Spleen (tissue), 11 donors: Measurements from ENCODE around the gene ZNF625. TPM values are rescaled to one million over a fixed set of nuclear protein-coding genes. Genes with fewer than 3 reads are reported as not detected.

Experiments used
- DNase-seq: peaks from one replicate; pipeline ENCODE4 v3.0.0-alpha.2; 2020
- H3K27ac ChIP-seq, 8 donors: fragments of 200-600 bp; sonication (generic) in 7 of 8; 1 replicate in 4 of 8; 2 replicates in 4 of 8; pipeline versions ENCODE4 v1.5.0 to v1.8.0; 2016 to 2021; ENCODE audit warnings: inconsistent platforms in 4 of 8, mild to moderate bottlenecking in 4 of 8, moderate library complexity in 1 of 8
- H3K27me3 ChIP-seq, 7 donors: fragments of 200-600 bp; sonication (generic) in 6 of 7; replicated peaks in 1 of 7; 1 replicate in 4 of 7; 2 replicates in 3 of 7; pipeline versions ENCODE4 v1.5.0 to v1.8.0; 2016 to 2021; ENCODE audit warnings: inconsistent platforms in 3 of 7, mild to moderate bottlenecking in 1 of 7
- H3K36me3 ChIP-seq, 6 donors: fragments of 200-600 bp; sonication (generic) in 5 of 6; 1 replicate in 4 of 6; 2 replicates in 2 of 6; pipeline versions ENCODE4 v1.5.0 to v1.8.0; 2016 to 2021; ENCODE audit warnings: inconsistent platforms in 2 of 6
- H3K4me1 ChIP-seq, 6 donors: fragments of 200-600 bp; sonication (generic) in 5 of 6; 1 replicate in 3 of 6; 2 replicates in 3 of 6; pipeline versions ENCODE4 v1.5.0 to v1.8.0; 2016 to 2021; ENCODE audit warnings: inconsistent platforms in 3 of 6
- H3K4me3 ChIP-seq, 8 donors: fragments of 200-600 bp; sonication (generic) in 7 of 8; 1 replicate in 4 of 8; 2 replicates in 4 of 8; pipeline versions ENCODE4 v1.5.0 to v1.8.0; 2016 to 2021; ENCODE audit warnings: inconsistent platforms in 4 of 8, mild to moderate bottlenecking in 4 of 8, moderate library complexity in 2 of 8
- H3K9me3 ChIP-seq, 8 donors: fragments of 200-600 bp; sonication (generic) in 7 of 8; 1 replicate in 4 of 8; 2 replicates in 4 of 8; pipeline versions ENCODE4 v1.5.0 to v1.8.0; 2016 to 2021; ENCODE audit warnings: inconsistent platforms in 4 of 8
- CTCF ChIP-seq, 11 experiments: fragments of 200-600 bp in 7 of 11; fragments of 450-650 bp in 4 of 11; sonication (generic) in 4 of 11; IDR thresholded peaks in 8 of 11; conservative IDR thresholded peaks in 3 of 11; 1 replicate in 7 of 11; 2 replicates in 4 of 11; pipeline versions ENCODE4 v1.4.0 to v1.8.0; 2016 to 2021; ENCODE audit warnings: antibody characterized with exemption in 11 of 11, inconsistent platforms in 4 of 11, mild to moderate bottlenecking in 1 of 11
- POLR2A ChIP-seq, 3 donors: fragments of 450-650 bp; IDR thresholded peaks; one replicate each; pipeline ENCODE4 v1.5.1; 2017; ENCODE audit warnings: antibody characterized with exemption in 3 of 3, mild to moderate bottlenecking in 1 of 3
- POLR2AphosphoS5 ChIP-seq, 3 donors: sonication (generic); formaldehyde crosslinking; IDR thresholded peaks; one replicate each; pipeline ENCODE4 v1.5.1; 2017; ENCODE audit warnings: antibody characterized with exemption in 3 of 3
- WGBS, 5 donors: extraction: QIAGEN DNeasy Blood & Tissue Kit in 3 of 5; methylation state at CpG; one replicate each; pipeline versions ENCODE4 v1.1.5 to v1.1.7; 2013 to 2018; 5-methylcytosine and 5-hydroxymethylcytosine counted together
- intact Hi-C: fragments of 100-400 bp; cut with DNase I; formaldehyde crosslinking; loops from one replicate; pipeline ENCODE4 v1.15.0; 2023; ENCODE audit warnings: low total_unique reads
- polyA plus RNA-seq, 3 donors: library from polyadenylated mRNA; stranded (reverse); fragments of 200-250 nt; gene quantifications; one replicate each; pipeline ENCODE4 v1.2.1, GENCODE V29; 2013
- small RNA-seq, 4 donors: library from RNA; depleted of rRNA; stranded (forward); fragments of <200 nt; gene quantifications; one replicate each; pipeline ENCODE3, GENCODE V24; 2016
- total RNA-seq, 7 donors: library from RNA; depleted of rRNA in 3 of 7; stranded (reverse); fragments of >200 nt in 3 of 7; fragmentation: NEBNext Ultra II Directional in 4 of 7; extraction: Animal tissue kit (Norgen Biotek cat#: 25700) in 4 of 7; gene quantifications; one replicate each; pipeline versions ENCODE4 v1.1.0 to v1.2.1, GENCODE V29; 2016 to 2021
- donor health status: healthy with polysubstance abuse.
- donor health status: DM: no; HTN: no; CAD: no; lungs with moderate emphysema.
- donor health status: DM: no; HTN: no; CAD: no.
- donor health status: Bipolar disorder and iron deficiency.
- donor health status: healthy.
- donor health status: DM: no; HTN: no; CAD: no.
- donor health status: DM: yes; HTN: yes; CAD: no.

The ZNF625 gene
- total and polyA plus RNA-seq, 10 donors: 1.2 to 7.9 (median 5.1) TPM

GRCh38 chr19:12098040-12098439 lies 58.5 kb downstream of the ZNF625 start:
- Histone ChIP-seq H3K36me3 (peaks cover 0 to 3% (median 0%) of the 10 kb centered on the region in 6 donors), H3K9me3 (peaks cover 0 to 23% (median 7%) of the 10 kb centered on the region in 8 donors), H3K27ac (no peak overlapping the region), H3K4me1 (peaks cover 0 to 11% (median 4%) of the 10 kb centered on the region in 6 donors), H3K27me3 (no peaks in the 10 kb centered on the region), H3K4me3 (no peak overlapping the region)
- DNase-seq: no peak
- TF ChIP-seq POLR2AphosphoS5 (IDR thresholded peaks at IDR 0.05) (no peak), CTCF (IDR thresholded peaks at IDR 0.05 in 8 of 11, conservative IDR thresholded peaks at IDR 0.05 in 3 of 11) (no peak), POLR2A (IDR thresholded peaks at IDR 0.05) (no peak)
- intact Hi-C loops: no loop called here
- 67 to 88% (median 83%) methylated on average over 9 of the region's 9 CpGs for WGBS, 5 donors

- 97 to 99% (median 98%) methylated on average over 4 of the region's 4 CpGs for WGBS, 5 donors
- no peaks in the 10 kb centered on the region for H3K27me3 ChIP-seq
- H3K4me3 ChIP-seq: no peak overlapping the region
- intact Hi-C loops: no loop called here
- TF ChIP-seq CTCF (IDR thresholded peaks at IDR 0.05 in 8 of 11, conservative IDR thresholded peaks at IDR 0.05 in 3 of 11) (no peak), POLR2AphosphoS5 (IDR thresholded peaks at IDR 0.05) (no peak), POLR2A (IDR thresholded peaks at IDR 0.05) (no peak)
- DNase-seq: no peak
- H3K9me3 ChIP-seq: peaks cover 0 to 20% (median 7%) of the 10 kb centered on the region in 8 donors
- peaks cover 0 to 34% (median 15%) of the 10 kb centered on the region in 6 donors for H3K4me1 ChIP-seq
- no peaks in the 10 kb centered on the region for H3K36me3 ChIP-seq
- H3K27ac ChIP-seq: no peak overlapping the region
These were observed 61.3 kb downstream of the ZNF625 start for GRCh38 chr19:12095111-12095790.

Small RNA genes lying within 50 kb of the gene (small RNA-seq; reads per million reads assigned to genes)
- 0 reads per million in 4 donors for gene RNA5SP467

Other genes with a start within 250 kb of the ZNF625 start
- 10 to 100 TPM; 20.1 to 34.0 (median 25.5) TPM for gene ZNF700, start 231.6 kb downstream of the ZNF625 start, total RNA-seq
- gene ZNF700, start 231.6 kb downstream of the ZNF625 start, polyA plus RNA-seq: 10 to 100 TPM; 12.2 to 31.7 (median 14.8) TPM
- gene ZNF763, start 191.7 kb downstream of the ZNF625 start, total RNA-seq: 10 to 100 TPM in 1 of 7 donors, 1 to 10 TPM in 6; 5.3 to 10.7 (median 7.1) TPM
- gene ZNF763, start 191.7 kb downstream of the ZNF625 start, polyA plus RNA-seq: 1 to 10 TPM; 3.7 to 6.4 (median 5.5) TPM
- 1 to 10 TPM; 3.4 to 7.7 (median 6.4) TPM for gene ZNF433, start 121.1 kb downstream of the ZNF625 start, total RNA-seq
- 1 to 10 TPM; 2.4 to 4.7 (median 3.3) TPM for gene ZNF433, start 121.1 kb downstream of the ZNF625 start, polyA plus RNA-seq
- under 1 TPM in 2 of 7 donors, not detected in 5; 0.20 to 0.36 TPM for gene ZNF878, start 103.8 kb downstream of the ZNF625 start, total RNA-seq
- under 1 TPM in 2 of 3 donors, not detected in 1; 0.05 to 0.10 TPM for gene ZNF878, start 103.8 kb downstream of the ZNF625 start, polyA plus RNA-seq
- gene ZNF844, start 92.0 kb downstream of the ZNF625 start, total RNA-seq: 10 to 100 TPM in 3 of 7 donors, 1 to 10 TPM in 4; 7.1 to 14.5 (median 9.9) TPM
- 1 to 10 TPM; 2.0 to 3.9 (median 2.7) TPM for gene ZNF844, start 92.0 kb downstream of the ZNF625 start, polyA plus RNA-seq
- gene ZNF20, start 16.4 kb downstream of the ZNF625 start, total RNA-seq: 1 to 10 TPM; 3.1 to 5.5 (median 4.1) TPM
- gene ZNF20, start 16.4 kb downstream of the ZNF625 start, polyA plus RNA-seq: 1 to 10 TPM; 2.0 to 2.8 (median 2.7) TPM
- 10 to 100 TPM; 16.3 to 20.1 (median 17.8) TPM for gene ZNF136, start 6.4 kb upstream of the ZNF625 start, total RNA-seq
- gene ZNF136, start 6.4 kb upstream of the ZNF625 start, polyA plus RNA-seq: 1 to 10 TPM; 5.5 to 7.4 (median 5.6) TPM
- gene ZNF44, start 138.1 kb upstream of the ZNF625 start, total RNA-seq: 10 to 100 TPM; 12.7 to 21.3 (median 16.0) TPM
- 10 to 100 TPM in 1 of 3 donors, 1 to 10 TPM in 2; 6.7 to 10.8 (median 7.1) TPM for gene ZNF44, start 138.1 kb upstream of the ZNF625 start, polyA plus RNA-seq
- gene ZNF563, start 176.9 kb upstream of the ZNF625 start, total RNA-seq: 1 to 10 TPM; 3.5 to 9.6 (median 5.9) TPM
- 1 to 10 TPM; 1.6 to 3.2 (median 2.3) TPM for gene ZNF563, start 176.9 kb upstream of the ZNF625 start, polyA plus RNA-seq
- gene ZNF442, start 208.9 kb upstream of the ZNF625 start, total RNA-seq: 1 to 10 TPM; 1.6 to 6.1 (median 3.8) TPM
- 1 to 10 TPM in 1 of 3 donors, under 1 TPM in 2; 0.48 to 1.5 (median 0.54) TPM for gene ZNF442, start 208.9 kb upstream of the ZNF625 start, polyA plus RNA-seq
- 10 to 100 TPM in 1 of 7 donors, 1 to 10 TPM in 6; 6.3 to 12.8 (median 7.6) TPM for gene ZNF799, start 244.5 kb upstream of the ZNF625 start, total RNA-seq
- 1 to 10 TPM; 3.2 to 4.4 (median 4.0) TPM for gene ZNF799, start 244.5 kb upstream of the ZNF625 start, polyA plus RNA-seq